HepG2 (cell line): ENCODE measurements around the gene STRIT1. TPM values are rescaled to one million over a fixed set of nuclear protein-coding genes. Genes with fewer than 3 reads are reported as not detected.

ENCODE experiments used
- ATAC-seq: fragments of 200-7000 bp; cut with Tn5 transposase; 3 replicates; pipeline ENCODE4 v1.9.1; 2020; ENCODE audit warnings: mild to moderate bottlenecking, moderate library complexity
- BruUV-seq: library from RNA; stranded (reverse); fragments of 400-500 nt; replicated peaks from 2 replicates; lab custom pipeline; 2021; lab: Mats Ljungman, UMichigan
- CTCF ChIA-PET: fragments of 300-600 bp; formaldehyde crosslinking; extraction: SDS; loops from one replicate; lab custom pipeline; 2021; ENCODE audit warnings: low total read pairs, inconsistent platforms, low intra/inter-chr PET ratio; lab: Yijun Ruan, JAX
- POLR2A ChIA-PET: fragments of 350-600 bp; sonication (Branson Sonifier 250); formaldehyde crosslinking; loops from one replicate; lab custom pipeline; 2020; ENCODE audit warnings: antibody characterized with exemption, inconsistent platforms; lab: Yijun Ruan, JAX
- DNase-seq: peaks from one replicate; pipeline ENCODE4 v3.0.0-alpha.2; 2015; ENCODE audit warnings: low spot score
- FAIRE-seq: peaks from 3 replicates; lab custom pipeline; 2011; peaks lifted over from hg19 to GRCh38; lab: Jason Lieb, UNC
- H2AFZ ChIP-seq: one replicate; pipeline ENCODE4 v1.6.1; 2011; ENCODE audit warnings: low read length, inconsistent platforms
- H3K27ac ChIP-seq: fragments of 300-600 bp; 3 replicates; pipeline ENCODE4 v1.8.0; 2011; ENCODE audit warnings: mixed run types, mild to moderate bottlenecking, mixed read lengths, low read length, inconsistent platforms; ENCODE audit not compliant: insufficient read depth; ENCODE audit errors: extremely low read length
- H3K27me3 ChIP-seq, 2 experiments: fragments of 200-600 bp in 1 of 2; 2 replicates in 1 of 2; 3 replicates in 1 of 2; pipeline versions ENCODE4 v1.6.0 to v1.8.0; 2011; ENCODE audit warnings: low read length in 2 of 2, mild to moderate bottlenecking in 2 of 2, moderate library complexity in 2 of 2, inconsistent platforms in 1 of 2; ENCODE audit not compliant: insufficient read depth in 2 of 2, control insufficient read depth in 1 of 2
- H3K36me3 ChIP-seq, 2 experiments: fragments of 200-600 bp in 1 of 2; replicated peaks in 1 of 2; 2 replicates in 1 of 2; 3 replicates in 1 of 2; pipeline versions ENCODE4 v1.5.1 to v1.8.0; 2011; ENCODE audit warnings: low read length in 2 of 2, inconsistent platforms in 1 of 2; ENCODE audit not compliant: insufficient read depth in 2 of 2, control insufficient read depth in 1 of 2
- H3K4me1 ChIP-seq: 2 replicates; pipeline ENCODE4 v1.5.1; 2012; ENCODE audit warnings: low read length, inconsistent platforms; ENCODE audit not compliant: insufficient read depth
- H3K4me2 ChIP-seq: 2 replicates; pipeline ENCODE4 v1.6.0; 2011; ENCODE audit warnings: low read depth, low read length, inconsistent platforms
- H3K4me3 ChIP-seq, 3 experiments: fragments of 200-600 bp in 1 of 3; sonication (generic), shearing (Covaris generic) in 1 of 3; replicated peaks in 1 of 3; 2 replicates each; pipeline ENCODE4 v1.5.1; 2011 to 2016; ENCODE audit warnings: low read length in 3 of 3, inconsistent platforms in 2 of 3, low read depth in 2 of 3, mild to moderate bottlenecking in 2 of 3, control low read depth in 1 of 3, mixed read lengths in 1 of 3; ENCODE audit not compliant: insufficient read depth in 1 of 3
- H3K79me2 ChIP-seq: one replicate; pipeline ENCODE4 v1.6.1; 2011; ENCODE audit warnings: low read length, inconsistent platforms; ENCODE audit not compliant: insufficient read depth
- H3K9ac ChIP-seq: 2 replicates; pipeline ENCODE4 v1.6.0; 2011; ENCODE audit warnings: mild to moderate bottlenecking, low read depth, low read length, inconsistent platforms; ENCODE audit not compliant: insufficient read depth
- H3K9me3 ChIP-seq: 2 replicates; pipeline ENCODE4 v1.5.1; 2012; ENCODE audit warnings: mild to moderate bottlenecking, low read length
- H4K20me1 ChIP-seq: 2 replicates; pipeline ENCODE4 v1.6.0; 2011; ENCODE audit warnings: inconsistent platforms, mild to moderate bottlenecking, low read length, moderate library complexity; ENCODE audit not compliant: insufficient read depth
- BRCA1 ChIP-seq: sonication (generic); formaldehyde crosslinking; IDR thresholded peaks from 2 replicates; pipeline ENCODE4 v1.4.0; 2020; ENCODE audit warnings: missing genetic modification reagents
- HHEX ChIP-seq: IDR thresholded peaks from 2 replicates; pipeline ENCODE4 v1.6.1; 2016; ENCODE audit warnings: control low read depth
- PRDM10 ChIP-seq: sonication (generic); formaldehyde crosslinking; IDR thresholded peaks from 2 replicates; pipeline ENCODE4 v1.4.0; 2020; ENCODE audit warnings: low read depth, missing genetic modification reagents
- PRDM4 ChIP-seq: sonication (generic); formaldehyde crosslinking; IDR thresholded peaks from 2 replicates; pipeline ENCODE4 v1.9.0; 2021; ENCODE audit warnings: missing genetic modification reagents, borderline replicate concordance
- SMAD3 ChIP-seq: sonication (generic); formaldehyde crosslinking; IDR thresholded peaks from 2 replicates; pipeline ENCODE4 v1.4.0; 2020; ENCODE audit warnings: missing genetic modification reagents
- ZNF619 ChIP-seq: sonication (generic); formaldehyde crosslinking; IDR thresholded peaks from 2 replicates; pipeline ENCODE4 v1.4.0; 2020; ENCODE audit warnings: mild to moderate bottlenecking, missing genetic modification reagents
- ZNF709 ChIP-seq: sonication (generic); formaldehyde crosslinking; IDR thresholded peaks from 2 replicates; pipeline ENCODE4 v1.5.0; 2020; ENCODE audit warnings: mild to moderate bottlenecking, missing genetic modification reagents
- in situ Hi-C: cut with HindIII; loops from 2 replicates; pipeline ENCODE4 v1.10.0; 2017; ENCODE audit warnings: low pct_unique_long_range_greater_than_20kb; ENCODE audit not compliant: extremely low pct_ligation_motif_present
- intact Hi-C: fragments of 100-400 bp; cut with micrococcal nuclease; formaldehyde crosslinking; loops from one replicate; pipeline ENCODE4 v1.10.0; 2022; ENCODE audit not compliant: unreplicated experiment
- polyA plus RNA-seq, 8 experiments: library from polyadenylated mRNA; depleted of rRNA in 3 of 8; stranded (reverse) in 7 of 8; unstranded in 1 of 8; fragments of >200 nt; fragmentation: Illumina TruSeq in 4 of 8; extraction: Trizol in 4 of 8; gene quantifications; 2 replicates each; pipeline versions ENCODE4 v1.2.1 to v1.2.3, GENCODE V29; 2011 to 2016; ENCODE audit warnings: low read depth in 4 of 8, missing spikeins in 1 of 8, mixed read lengths in 1 of 8; ENCODE audit not compliant: insufficient read depth in 1 of 8
- total RNA-seq, 5 experiments: library from RNA; depleted of rRNA; stranded (reverse); fragments of >200 nt; fragmentation: Illumina TruSeq; extraction: Trizol; gene quantifications; 2 replicates each; pipeline ENCODE4 v1.2.3, GENCODE V29; 2016; ENCODE audit warnings: low read depth in 1 of 5
- TF ChIP-seq, protein P1 (sequence below): sonication (generic); formaldehyde crosslinking; IDR thresholded peaks from 2 replicates; pipeline ENCODE4 v1.4.0; 2020; ENCODE audit warnings: missing genetic modification reagents, borderline replicate concordance
- TF ChIP-seq, protein P2 (sequence below): sonication (generic); formaldehyde crosslinking; IDR thresholded peaks from 2 replicates; pipeline ENCODE4 v1.4.0; 2020; ENCODE audit warnings: missing genetic modification reagents
- TF ChIP-seq, protein P3 (sequence below): sonication (generic); formaldehyde crosslinking; IDR thresholded peaks from 2 replicates; pipeline ENCODE4 v1.8.0; 2022; ENCODE audit warnings: missing genetic modification reagents, low read depth, mild to moderate bottlenecking, borderline replicate concordance

The STRIT1 gene
- total and polyA plus RNA-seq, 2 of the 13 experiments (the other 11 are each of a cell fraction or from before 2014, with no cell fraction given), result not detected

DNA sequence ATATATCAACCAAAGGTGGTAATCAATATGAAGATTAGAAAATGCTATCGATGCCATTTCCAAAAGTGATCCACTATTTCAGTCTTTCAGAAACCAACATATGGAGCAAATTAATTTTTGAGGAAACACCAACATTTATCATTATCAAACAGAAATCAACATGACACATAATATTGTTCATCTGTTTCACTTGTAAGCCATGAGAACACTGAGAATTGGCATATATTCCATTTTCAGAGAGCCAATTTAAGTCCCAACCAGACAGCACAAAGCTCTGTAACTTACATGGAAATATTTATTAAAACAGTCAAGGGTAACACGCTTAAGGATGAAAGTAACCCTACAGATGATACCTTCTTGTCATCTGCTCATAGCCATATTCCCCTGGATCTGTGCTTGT, 37.6 kb upstream of the STRIT1 start (continued):
- TF ChIP-seq, protein P1, sequence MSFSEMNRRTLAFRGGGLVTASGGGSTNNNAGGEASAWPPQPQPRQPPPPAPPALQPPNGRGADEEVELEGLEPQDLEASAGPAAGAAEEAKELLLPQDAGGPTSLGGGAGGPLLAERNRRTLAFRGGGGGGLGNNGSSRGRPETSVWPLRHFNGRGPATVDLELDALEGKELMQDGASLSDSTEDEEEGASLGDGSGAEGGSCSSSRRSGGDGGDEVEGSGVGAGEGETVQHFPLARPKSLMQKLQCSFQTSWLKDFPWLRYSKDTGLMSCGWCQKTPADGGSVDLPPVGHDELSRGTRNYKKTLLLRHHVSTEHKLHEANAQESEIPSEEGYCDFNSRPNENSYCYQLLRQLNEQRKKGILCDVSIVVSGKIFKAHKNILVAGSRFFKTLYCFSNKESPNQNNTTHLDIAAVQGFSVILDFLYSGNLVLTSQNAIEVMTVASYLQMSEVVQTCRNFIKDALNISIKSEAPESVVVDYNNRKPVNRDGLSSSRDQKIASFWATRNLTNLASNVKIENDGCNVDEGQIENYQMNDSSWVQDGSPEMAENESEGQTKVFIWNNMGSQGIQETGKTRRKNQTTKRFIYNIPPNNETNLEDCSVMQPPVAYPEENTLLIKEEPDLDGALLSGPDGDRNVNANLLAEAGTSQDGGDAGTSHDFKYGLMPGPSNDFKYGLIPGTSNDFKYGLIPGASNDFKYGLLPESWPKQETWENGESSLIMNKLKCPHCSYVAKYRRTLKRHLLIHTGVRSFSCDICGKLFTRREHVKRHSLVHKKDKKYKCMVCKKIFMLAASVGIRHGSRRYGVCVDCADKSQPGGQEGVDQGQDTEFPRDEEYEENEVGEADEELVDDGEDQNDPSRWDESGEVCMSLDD (CRISPR knock-in tag), result no peak
- TF ChIP-seq ZNF709 (CRISPR knock-in tag), result no peak
- no peak for TF ChIP-seq PRDM4 (CRISPR knock-in tag)
- TF ChIP-seq, protein P2, sequence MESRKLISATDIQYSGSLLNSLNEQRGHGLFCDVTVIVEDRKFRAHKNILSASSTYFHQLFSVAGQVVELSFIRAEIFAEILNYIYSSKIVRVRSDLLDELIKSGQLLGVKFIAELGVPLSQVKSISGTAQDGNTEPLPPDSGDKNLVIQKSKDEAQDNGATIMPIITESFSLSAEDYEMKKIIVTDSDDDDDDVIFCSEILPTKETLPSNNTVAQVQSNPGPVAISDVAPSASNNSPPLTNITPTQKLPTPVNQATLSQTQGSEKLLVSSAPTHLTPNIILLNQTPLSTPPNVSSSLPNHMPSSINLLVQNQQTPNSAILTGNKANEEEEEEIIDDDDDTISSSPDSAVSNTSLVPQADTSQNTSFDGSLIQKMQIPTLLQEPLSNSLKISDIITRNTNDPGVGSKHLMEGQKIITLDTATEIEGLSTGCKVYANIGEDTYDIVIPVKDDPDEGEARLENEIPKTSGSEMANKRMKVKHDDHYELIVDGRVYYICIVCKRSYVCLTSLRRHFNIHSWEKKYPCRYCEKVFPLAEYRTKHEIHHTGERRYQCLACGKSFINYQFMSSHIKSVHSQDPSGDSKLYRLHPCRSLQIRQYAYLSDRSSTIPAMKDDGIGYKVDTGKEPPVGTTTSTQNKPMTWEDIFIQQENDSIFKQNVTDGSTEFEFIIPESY, result no peak
- TF ChIP-seq, all 625 proteins: peak for 0

DNA sequence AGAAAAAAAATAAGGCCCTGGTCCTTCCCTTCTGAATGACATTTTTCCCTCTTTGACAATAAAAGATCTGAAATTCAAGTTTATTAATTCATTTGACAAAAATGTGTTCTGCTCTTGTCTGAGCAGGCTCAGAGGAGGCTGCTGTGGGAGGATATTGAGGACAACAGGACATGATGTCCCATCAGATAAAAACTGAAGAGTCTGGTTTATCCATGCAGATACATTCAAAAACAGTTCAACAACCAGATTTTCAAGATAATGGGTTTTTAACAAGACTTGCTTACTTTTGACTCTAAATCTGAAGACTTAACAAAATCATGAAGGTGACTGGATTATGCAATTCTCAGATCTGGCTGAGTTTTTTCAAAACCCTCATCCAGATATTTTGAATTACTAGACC, 36.9 kb upstream of the STRIT1 start:
- Histone ChIP-seq H3K79me2 (no peaks in the 10 kb centered on the region), H3K4me1 (no peaks in the 10 kb centered on the region), H2AFZ (no peak overlapping the region), H3K27ac (no peak overlapping the region), H3K27me3 (no peaks in the 10 kb centered on the region), H3K36me3 (no peaks in the 10 kb centered on the region), H3K9ac (no peak overlapping the region), H3K9me3 (no peaks in the 10 kb centered on the region), H4K20me1 (no peaks in the 10 kb centered on the region), H3K4me2 (no peak overlapping the region), H3K4me3 (no peak overlapping the region)
- CTCF ChIA-PET, result no interaction called here
- in situ Hi-C loops, result no loop called here
- POLR2A ChIA-PET, result no interaction called here
- no TSS peak for BruUV-seq
- no peak for ATAC-seq
- DNase-seq, result no peak
- FAIRE-seq, result no peak
- intact Hi-C loops, result no loop called here
- TF ChIP-seq BRCA1 (CRISPR knock-in tag) (no peak), SMAD3 (CRISPR knock-in tag) (no peak), ZNF619 (no peak), PRDM10 (CRISPR knock-in tag) (no peak), HHEX (CRISPR knock-in tag) (no peak)
- TF ChIP-seq, protein P3, sequence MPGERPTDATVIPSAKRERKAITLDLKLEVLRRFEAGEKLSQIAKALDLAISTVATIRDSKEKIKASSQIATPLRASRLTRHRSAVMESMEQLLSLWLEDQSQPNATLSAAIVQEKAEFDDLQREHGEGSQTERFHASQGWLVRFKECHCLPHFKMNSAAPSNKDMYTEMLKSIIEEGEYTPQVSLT (CRISPR knock-in tag), result no peak
